HCT116 (cell line): Measurements from ENCODE around the gene AMN. TPM values are rescaled to one million over a fixed set of nuclear protein-coding genes. Genes with fewer than 3 reads are reported as not detected.

Experiments
- ATAC-seq: fragments of 200-7000 bp; cut with Tn5 transposase; 2 replicates; pipeline ENCODE4 v1.9.1; 2020; ENCODE audit warnings: mild to moderate bottlenecking, moderate library complexity
- BruUV-seq: library from RNA; stranded (reverse); fragments of 400-500 nt; replicated peaks from 2 replicates; lab custom pipeline; 2021; lab: Mats Ljungman, UMichigan
- CTCF ChIA-PET: fragments of 300-600 bp; sonication (Branson Sonifier 250); formaldehyde crosslinking; loops from one replicate; lab custom pipeline; 2021; ENCODE audit warnings: antibody characterized with exemption; lab: Charles Lee
- POLR2A ChIA-PET: fragments of 300-600, 350-600 bp; sonication (Branson Sonifier 250); formaldehyde crosslinking; loops from one replicate; lab custom pipeline; 2021; ENCODE audit warnings: antibody characterized with exemption; lab: Charles Lee
- RAD21 ChIA-PET, 2 experiments: fragments of 300-600 bp; sonication (Branson Sonifier 250); formaldehyde crosslinking; loops; one replicate each; lab custom pipeline; 2023; ENCODE audit warnings: low total read pairs in 2 of 2; ENCODE audit not compliant: uncharacterized antibody in 2 of 2, unreplicated experiment in 2 of 2, low non-redundant PET in 1 of 2; lab: Charles Lee
- DNase-seq: peaks from one replicate; pipeline ENCODE4 v3.0.0-alpha.2; 2010; ENCODE audit warnings: low read depth, low spot score
- H2AFZ ChIP-seq: fragments of 200-600 bp; shearing (Covaris generic), sonication (generic); 2 replicates; pipeline ENCODE4 v1.6.1; 2017; ENCODE audit warnings: low read depth, mixed run types, mixed read lengths, antibody characterized with exemption, low read length; ENCODE audit not compliant: poor library complexity, severe bottlenecking
- H3K27ac ChIP-seq: 2 replicates; pipeline ENCODE4 v1.5.1; 2012; ENCODE audit warnings: low read depth, low read length
- H3K27me3 ChIP-seq: fragments of 200-600 bp; sonication (generic); 2 replicates; pipeline ENCODE4 v1.6.1; 2016; ENCODE audit warnings: mixed run types, low read length, mixed read lengths; ENCODE audit not compliant: insufficient read depth
- H3K36me3 ChIP-seq, 2 experiments: fragments of 200-500 bp in 1 of 2; fragments of 200-600 bp in 1 of 2; sonication (Bioruptor generic) in 1 of 2; sonication (generic) in 1 of 2; 2 replicates each; pipeline versions ENCODE4 v1.5.1 to v1.6.1; 2014 to 2016; ENCODE audit warnings: low read length in 2 of 2, inconsistent platforms in 1 of 2, mixed read lengths in 1 of 2, mixed run types in 1 of 2; ENCODE audit not compliant: insufficient read depth in 2 of 2, control insufficient read depth in 1 of 2
- H3K4me1 ChIP-seq, 2 experiments: fragments of 200-600 bp in 1 of 2; sonication (generic) in 1 of 2; 2 replicates each; pipeline versions ENCODE4 v1.5.1 to v1.6.1; 2012 to 2017; ENCODE audit warnings: low read length in 2 of 2, inconsistent platforms in 1 of 2, mild to moderate bottlenecking in 1 of 2, mixed read lengths in 1 of 2, mixed run types in 1 of 2, moderate library complexity in 1 of 2; ENCODE audit not compliant: insufficient read depth in 2 of 2, control insufficient read depth in 1 of 2
- H3K4me2 ChIP-seq: fragments of 200-600 bp; sonication (generic); 2 replicates; pipeline ENCODE4 v1.6.1; 2017; ENCODE audit warnings: mixed run types, low read length, mixed read lengths
- H3K4me3 ChIP-seq, 2 experiments: fragments of 200-600 bp in 1 of 2; sonication (generic) in 1 of 2; replicated peaks in 1 of 2; 2 replicates each; pipeline ENCODE4 v1.5.1; 2011 to 2016; ENCODE audit warnings: low read length in 2 of 2, control low read depth in 1 of 2, low read depth in 1 of 2, mild to moderate bottlenecking in 1 of 2, mixed read lengths in 1 of 2, mixed run types in 1 of 2
- H3K79me2 ChIP-seq: fragments of 200-600 bp; sonication (generic); 2 replicates; pipeline ENCODE4 v1.6.1; 2017; ENCODE audit warnings: mild to moderate bottlenecking, mixed run types, low read length, moderate library complexity, mixed read lengths; ENCODE audit not compliant: insufficient read depth
- H3K9ac ChIP-seq: fragments of 200-600 bp; sonication (generic); 2 replicates; pipeline ENCODE4 v1.6.1; 2016; ENCODE audit warnings: low read length, mixed read lengths
- H3K9me2 ChIP-seq: fragments of 200-600 bp; sonication (generic), shearing (Covaris generic); 2 replicates; pipeline ENCODE4 v1.6.1; 2017; ENCODE audit warnings: mixed run types, mild to moderate bottlenecking, moderate library complexity; ENCODE audit not compliant: insufficient read depth
- H3K9me3 ChIP-seq, 2 experiments: fragments of 200-500 bp in 1 of 2; fragments of 200-600 bp in 1 of 2; sonication (Bioruptor generic) in 1 of 2; sonication (generic) in 1 of 2; 2 replicates each; pipeline ENCODE4 v1.6.1; 2014 to 2017; ENCODE audit warnings: low read length in 2 of 2, mixed read lengths in 2 of 2, inconsistent platforms in 1 of 2, low read depth in 1 of 2, mild to moderate bottlenecking in 1 of 2, mixed run types in 1 of 2, moderate library complexity in 1 of 2; ENCODE audit not compliant: control insufficient read depth in 1 of 2, insufficient read depth in 1 of 2
- H4K20me1 ChIP-seq: fragments of 200-600 bp; sonication (generic), shearing (Covaris generic); 2 replicates; pipeline ENCODE4 v1.6.1; 2017; ENCODE audit warnings: mixed run types, mild to moderate bottlenecking, moderate library complexity; ENCODE audit not compliant: insufficient read depth
- ATF3 ChIP-seq: IDR thresholded peaks from 2 replicates; pipeline ENCODE4 v1.6.1; 2012
- CBX3 ChIP-seq: IDR thresholded peaks from 2 replicates; pipeline ENCODE4 v1.6.1; 2012; ENCODE audit warnings: low read depth
- CEBPB ChIP-seq: IDR thresholded peaks from 2 replicates; pipeline ENCODE4 v1.6.1; 2012; ENCODE audit warnings: low read depth
- CTCF ChIP-seq, 3 experiments: fragments of 200-600 bp in 1 of 3; sonication (generic) in 1 of 3; IDR thresholded peaks in 2 of 3; conservative IDR thresholded peaks in 1 of 3; 2 replicates each; pipeline ENCODE4 v1.5.1; 2012 to 2017; ENCODE audit warnings: low read depth in 2 of 3, low read length in 2 of 3, antibody characterized with exemption in 1 of 3, borderline replicate concordance in 1 of 3, control low read depth in 1 of 3, mild to moderate bottlenecking in 1 of 3, mixed read lengths in 1 of 3, mixed run types in 1 of 3, moderate library complexity in 1 of 3; ENCODE audit not compliant: insufficient read depth in 1 of 3
- EGR1 ChIP-seq: IDR thresholded peaks from 2 replicates; pipeline ENCODE4 v1.6.1; 2012; ENCODE audit warnings: low read depth
- EZH2 ChIP-seq: fragments of 200-600 bp; sonication (generic); IDR thresholded peaks from 2 replicates; pipeline ENCODE4 v1.6.1; 2017; ENCODE audit warnings: antibody characterized with exemption, mixed run types
- EZH2phosphoT487 ChIP-seq: fragments of 200-600 bp; IDR thresholded peaks from 2 replicates; pipeline ENCODE4 v1.6.1; 2018; ENCODE audit warnings: antibody characterized with exemption, borderline replicate concordance
- FOSL1 ChIP-seq: IDR thresholded peaks from 2 replicates; pipeline ENCODE4 v1.6.1; 2012; ENCODE audit warnings: low read depth
- JUND ChIP-seq: IDR thresholded peaks from 2 replicates; pipeline ENCODE4 v1.6.1; 2012
- MAX ChIP-seq: IDR thresholded peaks from 2 replicates; pipeline ENCODE4 v1.6.1; 2012
- REST ChIP-seq: IDR thresholded peaks from 2 replicates; pipeline ENCODE4 v1.6.1; 2012; ENCODE audit warnings: low read depth
- SIN3A ChIP-seq: IDR thresholded peaks from 2 replicates; pipeline ENCODE4 v1.6.1; 2012; ENCODE audit warnings: low read depth
- SP1 ChIP-seq: IDR thresholded peaks from 2 replicates; pipeline ENCODE4 v1.6.1; 2012; ENCODE audit warnings: low read depth
- YY1 ChIP-seq: IDR thresholded peaks from 2 replicates; pipeline ENCODE4 v1.6.1; 2011; ENCODE audit warnings: low read length, low read depth, moderate library complexity, mild to moderate bottlenecking; ENCODE audit not compliant: insufficient replicate concordance; ENCODE audit errors: extremely low read depth
- ZBTB33 ChIP-seq: IDR thresholded peaks from 2 replicates; pipeline ENCODE4 v1.6.1; 2011; ENCODE audit warnings: mild to moderate bottlenecking, low read length, moderate library complexity; ENCODE audit not compliant: insufficient replicate concordance; ENCODE audit errors: extremely low read depth
- ZNF274 ChIP-seq: fragments of 200-500 bp; sonication (Bioruptor generic); IDR thresholded peaks from 2 replicates; pipeline ENCODE4 v1.6.1; 2014; ENCODE audit warnings: mild to moderate bottlenecking, low read depth, low read length, inconsistent platforms
- intact Hi-C: fragments of 100-400 bp; cut with micrococcal nuclease; formaldehyde crosslinking; loops from 2 replicates; pipeline ENCODE4 v1.10.0; 2022
- total RNA-seq: library from RNA; stranded (reverse); gene quantifications from one replicate; pipeline ENCODE4 v1.2.1, GENCODE V29; 2021; ENCODE audit not compliant: unreplicated experiment

The AMN gene
- total RNA-seq, 1 experiment from 2014 or later = 5.7 TPM

- no peak for TF ChIP-seq REST
- TF ChIP-seq, all 23 proteins: peak for 0
These were observed 9.3 kb downstream of the AMN start (continued) for GRCh38 chr14:102931580-102932285.

GRCh38 chr14:102932484-102933248, 10.2 kb downstream of the AMN start:
- H3K4me3 ChIP-seq = no peak overlapping the region
- H3K9me2 ChIP-seq = no peaks in the 10 kb centered on the region
- no peaks in the 10 kb centered on the region for H4K20me1 ChIP-seq
- no TSS peak for BruUV-seq
- POLR2A ChIA-PET = no interaction called here
- H3K79me2 ChIP-seq = no peaks in the 10 kb centered on the region
- H3K4me2 ChIP-seq = no peak overlapping the region
- no peak overlapping the region for H3K27ac ChIP-seq
- ATAC-seq (no peak), DNase-seq (no peak)
- CTCF ChIA-PET = no interaction called here
- peaks cover 14 to 28% of the 10 kb centered on the region in 2 experiments for H3K4me1 ChIP-seq
- intact Hi-C loops = no loop called here
- peaks cover 2 to 8% of the 10 kb centered on the region in 2 experiments; a peak in 1 of 4 replicates for H3K36me3 ChIP-seq
- RAD21 ChIA-PET = no interaction called here
- H3K27me3 ChIP-seq = no peaks in the 10 kb centered on the region
- H2AFZ ChIP-seq = no peak overlapping the region
- H3K9ac ChIP-seq = no peak overlapping the region
- H3K9me3 ChIP-seq = no peaks in the 10 kb centered on the region
- TF ChIP-seq CEBPB (no peak), CBX3 (no peak), ZNF274 (no peak), SIN3A (no peak), EZH2 (no peak), EGR1 (no peak), JUND (no peak), SP1 (no peak), YY1 (no peak), FOSL1 (no peak), CTCF (IDR thresholded peaks at IDR 0.05 in 2 of 3, conservative IDR thresholded peaks at IDR 0.05 in 1 of 3; ENCODE audit: borderline replicate concordance in 1 of 3, insufficient read depth in 1 of 3, low read depth in 2 of 3, low read length in 2 of 3) (no peak), MAX (no peak), ATF3 (no peak), ZBTB33 (no peak), EZH2phosphoT487 (no peak)
